ENCODE data around the gene SMPDL3A. TPM values are rescaled to one million over a fixed set of nuclear protein-coding genes. Genes with fewer than 3 reads are reported as not detected.

The SMPDL3A gene
- total RNA-seq = 11.7 and 38.1 TPM in 2 replicates

GRCh38 chr6:122789182-122790027, at the start of gene SMPDL3A:
SMPDL3A (plus strand) TSS chr6:122789258; CDS start chr6:122789347, 89 bp downstream.

GRCh38 chr6:122779667-122780066, 9.4 kb upstream of the SMPDL3A start, which contains the start of gene FABP7:
FABP7 (plus strand) TSS chr6:122779716; CDS start chr6:122779795, 79 bp downstream.

Other genes starting within 250 kb of the SMPDL3A start
- gene PKIB, start 178.9 kb upstream of the SMPDL3A start, total RNA-seq = 3.1 and 3.8 TPM in 2 replicates
- gene FABP7, start 9.5 kb upstream of the SMPDL3A start, total RNA-seq = not detected in 2 replicates
- gene CLVS2, start 207.0 kb downstream of the SMPDL3A start, total RNA-seq = 0.12 TPM in 1 of 2 replicates, not detected in the other